Endothelial cell (in vitro differentiated cells): ENCODE measurements around the gene BCL7A. TPM values are rescaled to one million over a fixed set of nuclear protein-coding genes. Genes with fewer than 3 reads are reported as not detected.

Source experiments
- DNase-seq: peaks from one replicate; pipeline ENCODE4 v3.0.0; 2021; ENCODE audit warnings: low spot score
- H3K27ac Mint-ChIP-seq: one replicate; pipeline ENCODE4 v1.8.0; 2021; ENCODE audit warnings: mixed read lengths, inconsistent platforms; ENCODE audit not compliant: unreplicated experiment
- H3K27me3 Mint-ChIP-seq: one replicate; pipeline ENCODE4 v1.8.0; 2021; ENCODE audit warnings: mild to moderate bottlenecking, moderate library complexity, mixed read lengths, inconsistent platforms; ENCODE audit not compliant: unreplicated experiment
- H3K36me3 Mint-ChIP-seq: one replicate; pipeline ENCODE4 v1.8.0; 2021; ENCODE audit warnings: mild to moderate bottlenecking, low read depth, mixed read lengths, inconsistent platforms; ENCODE audit not compliant: unreplicated experiment
- H3K4me1 Mint-ChIP-seq: one replicate; pipeline ENCODE4 v1.8.0; 2021; ENCODE audit warnings: mild to moderate bottlenecking, mixed read lengths, inconsistent platforms; ENCODE audit not compliant: unreplicated experiment
- H3K4me3 Mint-ChIP-seq: one replicate; pipeline ENCODE4 v1.8.0; 2021; ENCODE audit warnings: mild to moderate bottlenecking, mixed read lengths, inconsistent platforms; ENCODE audit not compliant: unreplicated experiment
- H3K9me3 Mint-ChIP-seq: one replicate; pipeline ENCODE4 v1.8.0; 2021; ENCODE audit warnings: mixed read lengths, inconsistent platforms; ENCODE audit not compliant: unreplicated experiment
- CTCF ChIP-seq: fragments of 200-600 bp; sonication (generic); IDR thresholded peaks from one replicate; pipeline ENCODE4 v1.5.0; 2021; ENCODE audit warnings: antibody characterized with exemption; ENCODE audit not compliant: unreplicated experiment
- total RNA-seq: library from RNA; stranded (reverse); fragmentation: NEBNext Ultra II Directional; extraction: Animal tissue kit (Norgen Biotek cat#: 25700); gene quantifications from one replicate; pipeline ENCODE4 v1.2.1, GENCODE V29; 2021; ENCODE audit not compliant: unreplicated experiment

The BCL7A gene
- total RNA-seq, 1 donor from 2014 or later: 6.2 TPM

GRCh38 chr12:122093098-122093883, 71.6 kb downstream of the BCL7A start:
- no peak overlapping the region for H3K27ac Mint-ChIP-seq
- H3K9me3 Mint-ChIP-seq: no peaks in the 10 kb centered on the region
- DNase-seq: no peak
- peaks cover 7% of the 10 kb centered on the region for H3K36me3 Mint-ChIP-seq
- no peak for TF ChIP-seq CTCF
- H3K27me3 Mint-ChIP-seq: peaks cover 10% of the 10 kb centered on the region
- H3K4me1 Mint-ChIP-seq: peaks cover 45% of the 10 kb centered on the region
- no peak overlapping the region for H3K4me3 Mint-ChIP-seq

- H3K27me3 Mint-ChIP-seq: peaks cover 10% of the 10 kb centered on the region
- TF ChIP-seq CTCF: no peak
- no peak overlapping the region for H3K4me3 Mint-ChIP-seq
- H3K9me3 Mint-ChIP-seq: no peaks in the 10 kb centered on the region
- peaks cover 47% of the 10 kb centered on the region for H3K4me1 Mint-ChIP-seq
- no peak overlapping the region for H3K27ac Mint-ChIP-seq
- no peak for DNase-seq
- peaks cover 4% of the 10 kb centered on the region for H3K36me3 Mint-ChIP-seq
Observed at GRCh38 chr12:122094137-122094734, 72.6 kb downstream of the BCL7A start.

- H3K36me3 Mint-ChIP-seq: peaks cover 4% of the 10 kb centered on the region
- no peak overlapping the region for H3K4me3 Mint-ChIP-seq
- H3K27ac Mint-ChIP-seq: no peak overlapping the region
Observed at GRCh38 chr12:122094735-122095631, 73.3 kb downstream of the BCL7A start.

GRCh38 chr12:122096014-122096413, 74.3 kb downstream of the BCL7A start:
- peak overlapping the region; percentile 70 for H3K27ac Mint-ChIP-seq
- H3K27me3 Mint-ChIP-seq: peaks cover 9% of the 10 kb centered on the region
- no peaks in the 10 kb centered on the region for H3K9me3 Mint-ChIP-seq
- peaks cover 4% of the 10 kb centered on the region for H3K36me3 Mint-ChIP-seq
- H3K4me1 Mint-ChIP-seq: peaks cover 49% of the 10 kb centered on the region
- DNase-seq: no peak
- no peak for TF ChIP-seq CTCF
- peak overlapping the region; percentile 45 for H3K4me3 Mint-ChIP-seq

More at GRCh38 chr12:122094735-122095631, 73.3 kb downstream of the BCL7A start:
- no peak for TF ChIP-seq CTCF
- Mint-ChIP-seq H3K27me3 (peaks cover 9% of the 10 kb centered on the region), H3K4me1 (peaks cover 47% of the 10 kb centered on the region), H3K9me3 (no peaks in the 10 kb centered on the region)
- no peak for DNase-seq
